Stimulated activated CD8-positive, alpha-beta memory T cell treated with anti-CD3 and anti-CD28 coated beads, Interleukin-7, amount 100 ng/mL, for 4 hours (primary cell): ENCODE results near the gene ACTL8.

Source experiments
- DNase-seq, 2 donors: peaks; one replicate each; pipeline ENCODE4 v3.0.0-alpha.2; 2020; ENCODE audit warnings: low read depth in 2 of 2

ACTL8 gene

DNA sequence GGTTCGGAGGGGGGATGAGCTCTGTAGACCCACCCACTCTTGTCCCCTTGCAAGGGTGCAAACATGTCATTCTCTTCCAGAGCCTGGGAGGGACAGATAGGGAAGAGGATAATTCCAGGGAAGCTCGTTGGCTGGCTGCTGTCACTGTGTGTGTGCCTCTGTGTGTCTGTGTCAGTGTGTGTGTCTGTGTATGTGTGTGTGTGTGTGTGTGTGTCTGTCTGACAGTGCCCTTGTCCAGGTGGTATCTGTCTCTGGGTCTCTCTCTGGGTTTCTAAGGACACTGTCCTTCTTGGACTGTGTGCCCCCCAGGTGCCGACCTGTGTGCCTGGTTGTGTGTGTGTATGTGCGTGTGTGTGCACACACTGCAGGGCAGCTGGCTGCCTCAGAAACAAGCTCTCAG is 90.5 kb downstream of the ACTL8 start:
- DNase-seq, result no peak

DNA sequence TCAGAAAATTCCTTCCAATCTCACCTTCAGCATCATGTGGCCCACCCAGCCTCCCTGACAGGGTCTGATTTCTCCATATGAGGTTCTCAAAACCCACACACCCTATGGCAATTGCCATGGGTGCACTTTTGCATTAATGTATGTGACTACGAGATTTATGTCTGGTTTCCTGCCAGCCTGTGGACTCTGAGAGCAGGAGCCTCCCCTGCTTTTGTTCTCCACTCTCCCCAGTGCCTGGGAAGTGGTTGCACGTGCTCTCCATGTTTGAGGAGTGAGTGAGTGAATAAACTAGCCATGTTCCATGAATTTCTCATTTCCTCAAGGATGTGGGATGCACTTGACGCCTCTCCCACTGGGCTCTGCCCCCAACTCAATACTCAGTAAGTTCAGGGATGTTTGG is 91.2 kb downstream of the ACTL8 start:
- no peak for DNase-seq

GRCh38 chr1:17847111-17847510 is 92.0 kb downstream of the ACTL8 start:
- DNase-seq, result no peak

DNA sequence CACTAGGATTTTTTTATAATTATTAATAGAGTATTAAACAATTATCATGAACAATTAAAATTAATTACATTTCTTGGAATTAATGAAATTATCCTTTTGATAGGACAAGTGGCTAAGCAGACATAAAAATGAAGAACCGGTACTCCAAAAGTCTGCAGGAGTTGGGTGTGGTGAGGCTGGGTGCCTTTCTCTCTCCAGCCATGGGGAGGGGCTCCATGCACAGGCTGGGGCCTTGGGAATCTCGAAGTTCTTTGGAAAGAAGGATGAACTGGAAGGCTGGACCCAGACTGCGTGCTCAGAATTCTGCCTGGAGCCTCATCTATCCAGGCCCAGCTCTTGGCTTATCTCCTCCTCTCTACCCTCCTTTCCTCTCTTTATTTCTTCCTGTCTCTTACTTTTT is 94.1 kb downstream of the ACTL8 start:
- DNase-seq, result no peak

DNA sequence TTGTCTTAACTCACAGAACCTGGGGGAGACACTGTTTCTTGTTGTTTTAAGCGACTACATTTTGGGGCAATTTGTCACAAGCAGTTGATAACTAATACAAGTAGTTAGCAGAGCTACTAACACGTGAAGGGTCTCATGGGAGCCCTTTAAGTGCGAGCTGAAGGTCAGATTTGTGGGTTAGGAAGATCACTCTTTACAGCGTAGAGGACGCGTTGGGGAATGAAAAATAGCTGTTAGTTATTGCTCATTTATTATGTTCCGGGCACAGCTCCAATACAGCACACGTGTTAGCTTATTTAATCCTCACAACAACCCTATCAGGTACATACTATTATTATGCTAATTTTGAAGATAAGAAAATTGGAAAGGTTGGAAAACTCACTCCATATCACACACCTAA is 95.9 kb downstream of the ACTL8 start:
- no peak for DNase-seq

- DNase-seq, result no peak
These were observed 97.2 kb downstream of the ACTL8 start for GRCh38 chr1:17852383-17852782.

- no peak for DNase-seq
These were observed 98.3 kb downstream of the ACTL8 start for GRCh38 chr1:17853241-17853935.

DNA sequence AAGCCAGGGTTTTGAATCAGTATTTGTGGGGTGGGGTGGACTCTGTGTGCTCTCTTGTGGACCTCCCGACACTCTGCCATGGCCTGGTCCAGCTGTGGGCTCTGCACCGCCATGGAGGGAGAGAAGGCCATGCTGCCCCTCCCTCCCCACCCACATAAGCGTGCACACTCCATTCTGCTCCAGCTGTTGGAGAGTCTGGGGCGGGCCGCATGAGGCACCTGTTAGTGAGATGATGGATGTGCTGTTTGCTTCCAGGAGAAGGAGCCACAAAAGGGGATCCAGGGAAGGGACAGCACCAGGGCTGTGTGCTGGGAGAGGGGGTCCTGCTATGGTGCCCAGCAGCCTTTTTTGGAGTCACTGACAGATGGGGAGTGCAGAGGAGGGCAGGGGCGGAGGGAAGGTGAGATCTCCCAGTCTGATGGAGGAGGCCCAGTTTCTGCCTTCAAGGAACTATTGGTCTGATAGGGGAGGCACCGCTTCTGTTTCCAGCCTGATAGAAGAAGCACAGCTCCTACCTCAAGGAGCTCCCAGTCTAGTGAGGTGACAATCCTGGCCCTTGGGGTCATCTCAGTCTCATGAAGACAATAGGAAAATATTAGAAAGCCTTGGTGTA is 101.5 kb downstream of the ACTL8 start:
- no peak for DNase-seq

- DNase-seq, result no peak
These were observed 102.0 kb downstream of the ACTL8 start for GRCh38 chr1:17857109-17857499.

DNA sequence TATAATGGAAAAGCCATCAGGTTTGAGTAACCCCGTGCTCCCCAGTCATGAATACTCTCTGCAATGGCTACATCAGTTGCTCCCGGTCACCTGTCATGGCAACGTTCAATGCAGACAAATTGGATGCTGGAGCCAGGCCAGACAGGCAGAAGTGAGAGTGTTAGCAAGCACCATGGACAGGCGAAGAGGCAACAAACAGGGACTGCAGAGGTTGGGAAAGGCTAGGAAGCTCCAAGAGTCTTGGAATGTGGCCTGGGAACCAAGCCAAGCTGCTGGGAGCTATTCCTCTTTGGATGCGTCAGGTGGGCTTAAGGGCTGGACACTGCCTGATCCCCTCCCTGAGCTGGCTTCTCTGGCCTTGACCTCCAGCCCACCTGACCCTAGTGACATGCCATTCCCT is 102.9 kb downstream of the ACTL8 start:
- no peak for DNase-seq

- DNase-seq, result no peak
These were observed 105.7 kb downstream of the ACTL8 start for GRCh38 chr1:17860812-17861211.

DNA sequence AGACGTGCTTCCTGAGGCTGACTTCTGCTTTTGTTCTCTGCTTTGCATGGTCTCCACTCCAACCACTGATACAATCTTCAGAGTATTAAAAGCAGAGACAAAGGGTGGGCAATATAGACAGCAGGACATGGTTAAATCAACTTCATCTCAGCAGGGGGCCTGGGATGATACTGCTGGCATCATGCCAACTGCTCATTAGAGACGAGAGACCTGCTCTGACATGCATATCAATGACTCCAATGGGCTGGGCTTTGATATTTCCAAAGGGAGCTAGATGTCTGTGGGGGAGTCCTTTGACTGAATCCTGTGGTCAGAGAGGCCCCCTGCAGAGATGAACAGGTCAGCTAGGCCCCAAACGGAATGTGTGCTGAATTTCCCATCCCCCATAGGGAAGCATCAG is 106.6 kb downstream of the ACTL8 start:
- no peak for DNase-seq

GRCh38 chr1:17862121-17862520 is 107.0 kb downstream of the ACTL8 start:
- no peak for DNase-seq

DNA sequence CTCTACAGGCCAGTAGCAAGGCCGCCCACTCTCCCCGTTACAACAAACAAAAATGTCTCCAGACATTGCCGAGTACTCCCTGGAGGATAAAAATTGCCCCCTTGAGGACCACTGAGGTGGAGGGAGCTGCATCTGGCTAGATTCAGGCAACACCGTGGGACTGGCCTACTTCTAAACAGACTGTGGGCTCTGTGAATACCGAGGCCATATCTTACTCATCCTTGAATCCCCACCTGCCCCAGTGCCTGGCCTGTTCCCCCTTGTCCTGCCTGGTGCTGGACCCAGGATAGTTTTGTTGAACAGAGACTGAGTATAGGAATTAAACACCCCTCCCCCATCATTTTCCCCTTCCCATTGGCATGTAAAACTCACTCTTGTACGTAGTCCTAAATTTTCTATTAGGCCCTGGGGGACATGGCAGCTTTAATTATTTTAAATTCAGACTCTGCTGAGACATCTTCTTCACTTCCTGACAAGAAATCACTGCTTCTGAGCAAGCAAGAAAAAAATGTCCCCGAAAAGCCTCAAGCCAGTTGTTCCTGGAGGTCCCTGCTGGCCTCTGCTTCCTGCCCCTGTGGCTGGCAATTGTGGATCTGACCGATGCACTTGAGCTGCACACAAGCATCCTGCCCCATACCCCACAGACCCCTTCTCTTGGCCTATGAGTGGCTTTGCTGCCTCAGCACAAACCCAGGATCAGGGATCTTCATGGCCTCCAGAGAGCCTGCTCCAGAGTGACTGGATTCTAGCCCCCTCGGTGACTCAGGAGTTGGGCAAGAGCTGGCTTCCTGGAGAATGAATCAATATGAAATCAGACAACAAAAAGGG is 111.0 kb downstream of the ACTL8 start:
- DNase-seq, result no peak

DNA sequence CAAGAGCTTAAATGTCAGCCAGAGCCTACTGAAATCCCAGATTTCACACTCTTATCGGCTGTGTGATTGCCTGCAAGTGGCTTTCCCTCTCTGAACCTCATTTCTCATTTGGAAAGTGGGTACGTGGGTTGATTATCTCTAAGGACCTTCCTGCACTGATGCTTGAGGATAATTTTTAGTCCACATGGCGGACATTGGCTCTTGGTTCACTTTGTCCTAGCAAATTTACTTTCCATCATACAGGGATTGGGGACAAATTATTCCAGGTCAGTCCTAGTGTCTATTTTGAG is 111.6 kb downstream of the ACTL8 start:
- no peak for DNase-seq

GRCh38 chr1:17867470-17867869 is 112.3 kb downstream of the ACTL8 start:
- no peak for DNase-seq

DNA sequence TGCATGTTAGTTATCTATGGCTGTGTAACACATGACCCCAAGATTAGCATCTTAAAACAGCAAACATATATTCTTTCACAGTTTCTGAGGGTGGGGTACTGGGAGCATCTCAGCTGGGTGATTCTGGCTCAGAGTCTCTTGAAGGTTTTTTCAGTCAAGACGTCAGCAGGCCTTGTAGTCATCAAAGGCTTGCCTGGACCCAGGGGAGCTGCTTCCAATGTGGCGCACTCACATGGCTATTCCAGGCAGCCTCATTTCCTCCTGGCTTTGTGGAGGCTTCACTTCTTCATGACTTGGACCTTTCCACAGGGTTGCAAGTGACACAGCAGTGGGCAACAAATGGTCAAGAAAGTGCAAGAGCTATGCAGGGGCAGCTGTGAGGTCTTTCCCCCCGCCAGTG is 114.7 kb downstream of the ACTL8 start:
- DNase-seq, result no peak

- DNase-seq, result no peak
These were observed 115.5 kb downstream of the ACTL8 start for GRCh38 chr1:17870679-17871078.

- DNase-seq, result no peak
These were observed 118.0 kb downstream of the ACTL8 start for GRCh38 chr1:17873007-17873675.

- DNase-seq, result no peak
These were observed 119.1 kb downstream of the ACTL8 start for GRCh38 chr1:17874231-17874630.

GRCh38 chr1:17874710-17875109 is 119.6 kb downstream of the ACTL8 start:
- no peak for DNase-seq

GRCh38 chr1:17875171-17875881 is 120.2 kb downstream of the ACTL8 start:
- DNase-seq, result no peak
